ENCODE results near the gene AGBL4.

DNA sequence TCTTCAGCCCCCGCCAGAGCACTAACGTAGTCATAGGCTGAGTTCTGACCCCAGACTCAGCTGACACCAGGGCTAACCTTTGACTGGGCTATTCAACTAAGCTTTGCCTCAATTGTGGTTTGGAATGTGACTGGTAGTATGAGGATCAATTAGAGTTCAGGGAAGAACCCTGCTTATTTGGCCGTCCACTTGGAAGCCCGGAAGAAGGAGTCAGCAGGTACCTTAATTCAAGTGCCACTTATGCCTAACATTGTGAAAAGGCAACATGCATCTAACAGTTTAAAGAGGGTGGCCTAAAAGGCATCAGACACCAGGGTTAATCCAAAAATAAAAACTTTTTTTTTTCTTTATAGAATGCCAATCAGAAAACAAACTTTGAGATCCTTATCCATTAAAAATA, 1339.4 kb downstream of the AGBL4 start:
- TF ChIP-seq POLR2A (IDR thresholded peaks at IDR 0.05; ENCODE audit: borderline replicate concordance, extremely low read depth, insufficient read depth, insufficient read length), result no peak
- no peak for TF ChIP-seq EZH2 (IDR thresholded peaks at IDR 0.05)
- TF ChIP-seq CTCF (IDR thresholded peaks at IDR 0.05 in 2 of 3, conservative IDR thresholded peaks at IDR 0.05 in 1 of 3; ENCODE audit: borderline replicate concordance in 1 of 3, insufficient read depth in 1 of 3, low read depth in 2 of 3, low read length in 2 of 3), result no peak
- TF ChIP-seq TCF7L2 (IDR thresholded peaks at IDR 0.05; ENCODE audit: borderline replicate concordance, extremely low read depth, insufficient read depth, insufficient read length), result no peak
- TF ChIP-seq SP1 (IDR thresholded peaks at IDR 0.05; ENCODE audit: low read depth), result no peak
- TF ChIP-seq CEBPB (IDR thresholded peaks at IDR 0.05; ENCODE audit: low read depth), result no peak

Measured in HCT116 (cell line).